ENCODE measurements around the gene TRMT10B.
"Not testable (repeated sequence)": the region's sequence is repeated elsewhere in the genome, so short reads cannot be mapped to it uniquely, and the experiment has no call there.

GRCh38 chr9:37765263-37765662, 11.7 kb downstream of the TRMT10B start:
- TF ChIP-seq CTCF (IDR thresholded peaks at IDR 0.05; ENCODE audit: low read depth, low read length); POLR2A (IDR thresholded peaks at IDR 0.05; ENCODE audit: extremely low read depth, insufficient read length): not testable (repeated sequence)

Data from NB4 (cell line).